Psoas muscle (tissue), 8 donors: ENCODE data around the gene SSBP2. TPM values are rescaled to one million over a fixed set of nuclear protein-coding genes. Genes with fewer than 3 reads are reported as not detected.
A peak's percentile ranks its signal among the peaks of the same experiment; 100 is the strongest.

Experiments used
- ATAC-seq, 4 donors: fragments of 200-7000 bp; cut with Tn5 transposase; one replicate each; pipeline ENCODE4 v1.9.1; 2020; ENCODE audit warnings: moderate library complexity in 3 of 4, mild to moderate bottlenecking in 2 of 4
- DNase-seq, 2 donors: peaks; one replicate each; pipeline ENCODE4 v3.0.0-alpha.2; 2020
- H3K27ac ChIP-seq: fragments of 200-600 bp; one replicate; pipeline ENCODE4 v1.8.0; 2022
- H3K27me3 ChIP-seq, 3 donors: fragments of 200-600 bp in 1 of 3; one replicate each; pipeline versions ENCODE4 v1.6.1 to v1.8.0; 2013 to 2022; ENCODE audit warnings: low read length in 2 of 3, mild to moderate bottlenecking in 2 of 3, moderate library complexity in 1 of 3; ENCODE audit not compliant: insufficient read depth in 3 of 3
- H3K36me3 ChIP-seq, 2 donors: fragments of 200-600 bp in 1 of 2; one replicate each; pipeline versions ENCODE4 v1.6.1 to v1.8.0; 2013 to 2022; ENCODE audit warnings: low read depth in 1 of 2, mild to moderate bottlenecking in 1 of 2, moderate library complexity in 1 of 2; ENCODE audit not compliant: insufficient read depth in 1 of 2
- H3K4me1 ChIP-seq: fragments of 200-600 bp; one replicate; pipeline ENCODE4 v1.8.0; 2022
- H3K4me3 ChIP-seq: fragments of 200-600 bp; one replicate; pipeline ENCODE4 v1.8.0; 2022; ENCODE audit warnings: mild to moderate bottlenecking
- H3K9me3 ChIP-seq: fragments of 200-600 bp; one replicate; pipeline ENCODE4 v1.8.0; 2022
- CTCF ChIP-seq: fragments of 200-600 bp; IDR thresholded peaks from one replicate; pipeline ENCODE4 v1.8.0; 2022; ENCODE audit warnings: antibody characterized with exemption
- WGBS, 3 donors: extraction: QIAGEN DNeasy Blood & Tissue Kit; methylation state at CpG; one replicate each; pipeline versions ENCODE4 v1.1.6 to v1.1.7; 2013; 5-methylcytosine and 5-hydroxymethylcytosine counted together
- intact Hi-C, 2 donors: fragments of 100-400 bp; cut with DNase I; formaldehyde crosslinking; loops; one replicate each; pipeline versions ENCODE4 v1.11.0 to v1.14.2; 2022
- polyA plus RNA-seq, 3 donors: library from polyadenylated mRNA; stranded (reverse); fragments of 200-250 nt; gene quantifications; one replicate each; pipeline ENCODE4 v1.2.3, GENCODE V29; 2013
- total RNA-seq, 4 donors: library from RNA; stranded (reverse); fragmentation: NEBNext Ultra II Directional in 2 of 4; extraction: Animal tissue kit (Norgen Biotek cat#: 25700) in 2 of 4; gene quantifications; one replicate each; pipeline versions ENCODE4 v1.2.1 to v1.2.4, GENCODE V29; 2021 to 2023
- donor health status: healthy with polysubstance abuse.
- donor health status: DM: no; HTN: no; CAD: no; lungs with moderate emphysema.
- donor health status: Bipolar disorder and iron deficiency.
- donor health status: healthy.
- donor health status: DM: yes; HTN: yes; CAD: no.
- donor health status: DM: no; HTN: no; CAD: no.
- donor health status: DM: no; HTN: no; CAD: no.
- donor health status: DM: yes; HTN: yes; CAD: no.

SSBP2 gene
- total and polyA plus RNA-seq, 7 donors = 18.2 to 42.6 (median 25.3) TPM

GRCh38 chr5:81513982-81514381 lies 236.9 kb downstream of the SSBP2 start:
- H3K4me1 ChIP-seq = no peaks in the 10 kb centered on the region
- peaks cover 0 to 4% of the 10 kb centered on the region in 2 donors for H3K36me3 ChIP-seq
- no peaks in the 10 kb centered on the region for H3K27me3 ChIP-seq
- peak; percentile 7 for TF ChIP-seq CTCF
- DNase-seq (no peak), ATAC-seq (no peak)
- H3K4me3 ChIP-seq = no peak overlapping the region
- no peak overlapping the region for H3K27ac ChIP-seq
- no peaks in the 10 kb centered on the region for H3K9me3 ChIP-seq
- intact Hi-C loops = loop anchor here in 1 of 2 donors (5.0 to 10.0 kb wide), 2 partner anchors 338 to 461 kb away; partner anchors contain the start of gene ATG10

- TF ChIP-seq CTCF = no peak
- DNase-seq (no peak), ATAC-seq (no peak)
- 96 to 98% (median 97%) methylated on average over 2 of the region's 2 CpGs for WGBS, 3 donors
- H3K4me1 ChIP-seq = no peaks in the 10 kb centered on the region
- no peaks in the 10 kb centered on the region for H3K27me3 ChIP-seq
- H3K9me3 ChIP-seq = no peaks in the 10 kb centered on the region
- no peak overlapping the region for H3K4me3 ChIP-seq
- H3K27ac ChIP-seq = no peak overlapping the region
- peaks cover 0 to 4% of the 10 kb centered on the region in 2 donors for H3K36me3 ChIP-seq
- intact Hi-C loops = loop anchor here in 1 of 2 donors (5.0 to 10.0 kb wide), 2 partner anchors 339 to 461 kb away; partner anchors contain the start of gene ATG10
Observed at GRCh38 chr5:81513473-81513872, 237.4 kb downstream of the SSBP2 start.

- peak; percentile 91 for TF ChIP-seq CTCF
- WGBS, 3 donors = 12 to 20% (median 12%) methylated on average over 2 of the region's 2 CpGs
- H3K27me3 ChIP-seq = no peaks in the 10 kb centered on the region
- peaks cover 0 to 4% of the 10 kb centered on the region in 2 donors for H3K36me3 ChIP-seq
- no peaks in the 10 kb centered on the region for H3K9me3 ChIP-seq
- peak; percentile 95 to 99 (median 99) for ATAC-seq
- H3K4me1 ChIP-seq = peaks cover 8% of the 10 kb centered on the region
- H3K27ac ChIP-seq = peak overlapping the region; percentile 7
- no peak for DNase-seq
- no peak overlapping the region for H3K4me3 ChIP-seq
- intact Hi-C loops = loop anchor here (5.0 to 10.0 kb wide), 6 partner anchors 245 to 720 kb away; partner anchors contain the start of genes ATG10 (in 1 of the 2) and SSBP2 (in 1 of the 2)
Observed at GRCh38 chr5:81506900-81507588, 243.9 kb downstream of the SSBP2 start.

- Histone ChIP-seq H3K36me3 (peaks cover 0 to 4% of the 10 kb centered on the region in 2 donors), H3K9me3 (no peaks in the 10 kb centered on the region), H3K4me3 (no peak overlapping the region), H3K4me1 (peaks cover 8% of the 10 kb centered on the region), H3K27me3 (no peaks in the 10 kb centered on the region), H3K27ac (no peak overlapping the region)
- DNase-seq (no peak), ATAC-seq (no peak)
- intact Hi-C loops = loop anchor here (5.0 to 10.0 kb wide), 6 partner anchors 246 to 721 kb away; partner anchors contain the start of genes ATG10 (in 1 of the 2) and SSBP2 (in 1 of the 2)
- TF ChIP-seq CTCF = no peak
- 35 to 41% (median 39%) methylated on average over 1 of the region's 1 CpG for WGBS, 3 donors
Observed at GRCh38 chr5:81506378-81506777, 244.5 kb downstream of the SSBP2 start.
